HuH-7.5 (cell line): ENCODE measurements around the gene PRSS21.
A peak's percentile ranks its signal among the peaks of the same experiment; 100 is the strongest.

ENCODE experiments used
- DNase-seq: peaks from one replicate; pipeline ENCODE4 v3.0.0; 2011; ENCODE audit warnings: low spot score

PRSS21 gene

DNA sequence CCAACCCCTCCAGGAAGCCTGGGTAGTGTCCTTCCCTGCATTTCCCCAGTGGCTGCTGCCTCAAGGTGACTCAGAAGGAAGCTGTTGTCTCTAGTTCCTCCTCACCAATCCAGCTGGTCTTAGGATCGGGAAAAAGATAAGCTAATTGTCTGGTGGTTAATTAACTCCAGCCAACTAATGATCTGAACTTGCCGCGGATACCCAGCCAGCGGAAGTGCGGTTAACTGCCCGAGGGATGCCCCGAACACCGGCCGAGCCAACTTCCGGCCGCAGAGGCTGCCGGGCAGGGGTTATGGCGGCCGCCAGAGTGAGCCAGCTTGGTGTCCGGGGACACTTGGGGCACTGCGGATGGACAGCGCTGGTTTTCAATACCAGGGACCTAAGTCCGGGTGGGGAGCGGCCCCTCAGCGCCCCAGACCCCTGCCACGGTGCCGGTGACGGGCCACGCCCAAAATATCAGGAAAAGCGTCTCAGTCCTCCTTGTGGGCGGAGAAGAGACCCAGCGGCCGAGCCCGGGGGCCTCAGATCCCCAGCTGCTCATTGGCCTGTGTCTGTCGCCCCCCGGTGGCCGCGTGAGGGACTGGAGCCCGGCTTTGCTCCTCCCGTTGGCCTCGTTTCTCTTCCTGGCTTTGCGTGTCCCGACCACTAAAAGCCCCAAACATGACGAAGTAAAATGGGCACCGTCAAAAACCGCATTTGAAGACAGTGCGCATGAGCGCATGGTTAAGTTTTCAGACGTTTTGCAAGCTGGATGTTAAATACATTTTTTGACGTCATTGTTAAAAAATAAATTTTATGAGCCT lies 51.2 kb downstream of the PRSS21 start:
- peak; percentile 91 for DNase-seq
